DOHH2 (cell line): ENCODE results near the gene NDUFS4.

Experiments
- H3F3A ChIP-seq: fragments of 200-600 bp; sonication (generic), shearing (Covaris generic); 2 replicates; pipeline ENCODE4 v1.6.0; 2016; ENCODE audit warnings: antibody characterized with exemption, mild to moderate bottlenecking; ENCODE audit not compliant: control insufficient read depth, insufficient read depth
- H3K27ac ChIP-seq: fragments of 200-600 bp; sonication (generic); 2 replicates; pipeline ENCODE4 v1.5.1; 2014; ENCODE audit warnings: low read depth, mild to moderate bottlenecking, low read length, moderate library complexity
- H3K27me3 ChIP-seq: fragments of 200-600 bp; sonication (generic); 2 replicates; pipeline ENCODE4 v1.6.1; 2014; ENCODE audit warnings: mild to moderate bottlenecking, low read length, mixed read lengths; ENCODE audit not compliant: control insufficient read depth
- H3K36me3 ChIP-seq: fragments of 200-600 bp; sonication (generic); 2 replicates; pipeline ENCODE4 v1.6.1; 2014; ENCODE audit warnings: mild to moderate bottlenecking, low read length, moderate library complexity, mixed read lengths; ENCODE audit not compliant: control insufficient read depth
- H3K4me1 ChIP-seq: fragments of 200-600 bp; sonication (generic); 2 replicates; pipeline ENCODE4 v1.6.1; 2014; ENCODE audit warnings: mild to moderate bottlenecking, low read length, mixed read lengths; ENCODE audit not compliant: control insufficient read depth
- H3K4me2 ChIP-seq: fragments of 200-600 bp; sonication (generic); 2 replicates; pipeline ENCODE4 v1.6.0; 2014; ENCODE audit warnings: mild to moderate bottlenecking, low read length, moderate library complexity
- H3K4me3 ChIP-seq: fragments of 200-600 bp; sonication (generic); 2 replicates; pipeline ENCODE4 v1.5.1; 2014; ENCODE audit warnings: mild to moderate bottlenecking, low read length, mixed read lengths
- H3K79me2 ChIP-seq: fragments of 200-600 bp; sonication (generic); 2 replicates; pipeline ENCODE4 v1.6.1; 2014; ENCODE audit warnings: mild to moderate bottlenecking, low read length, mixed read lengths; ENCODE audit not compliant: control insufficient read depth
- H3K9me2 ChIP-seq: fragments of 200-600 bp; sonication (generic); replicated peaks from 2 replicates; pipeline ENCODE4 v1.6.1; 2014; ENCODE audit warnings: mild to moderate bottlenecking, low read length, mixed read lengths; ENCODE audit not compliant: control insufficient read depth
- H3K9me3 ChIP-seq: fragments of 200-600 bp; sonication (generic); 2 replicates; pipeline ENCODE4 v1.6.1; 2014; ENCODE audit warnings: antibody characterized with exemption, low read length, mixed read lengths; ENCODE audit not compliant: control insufficient read depth, insufficient read depth
- H4K20me1 ChIP-seq: fragments of 200-600 bp; sonication (generic); 2 replicates; pipeline ENCODE4 v1.6.0; 2014; ENCODE audit warnings: low read depth, mild to moderate bottlenecking, antibody characterized with exemption, low read length, moderate library complexity; ENCODE audit not compliant: control insufficient read depth, insufficient read depth
- CTCF ChIP-seq: fragments of 200-600 bp; sonication (generic); IDR thresholded peaks from one replicate; pipeline ENCODE4 v1.5.1; 2014; ENCODE audit warnings: antibody characterized with exemption, mild to moderate bottlenecking, low read depth, low read length; ENCODE audit not compliant: poor library complexity, severe bottlenecking
- EZH2phosphoT487 ChIP-seq: fragments of 200-600 bp; sonication (generic); IDR thresholded peaks from 2 replicates; pipeline ENCODE4 v1.6.1; 2017; ENCODE audit warnings: borderline replicate concordance, mild to moderate bottlenecking, antibody characterized with exemption, low read length, moderate library complexity, mixed read lengths

NDUFS4 gene

GRCh38 chr5:53569453-53569852 is 9.0 kb downstream of the NDUFS4 start:
- no peak overlapping the region for H3K4me2 ChIP-seq
- peaks cover 91% of the 10 kb centered on the region for H3K79me2 ChIP-seq
- no peak for TF ChIP-seq EZH2phosphoT487
- TF ChIP-seq CTCF: no peak
- H3K9me3 ChIP-seq: no peaks in the 10 kb centered on the region
- no peaks in the 10 kb centered on the region for H3F3A ChIP-seq
- no peaks in the 10 kb centered on the region for H3K27me3 ChIP-seq
- H3K4me1 ChIP-seq: no peaks in the 10 kb centered on the region
- H4K20me1 ChIP-seq: no peaks in the 10 kb centered on the region; the same call in 1 of the 2 replicates
- no peaks in the 10 kb centered on the region for H3K9me2 ChIP-seq
- H3K27ac ChIP-seq: no peak overlapping the region
- H3K4me3 ChIP-seq: no peak overlapping the region
- no peaks in the 10 kb centered on the region for H3K36me3 ChIP-seq

DNA sequence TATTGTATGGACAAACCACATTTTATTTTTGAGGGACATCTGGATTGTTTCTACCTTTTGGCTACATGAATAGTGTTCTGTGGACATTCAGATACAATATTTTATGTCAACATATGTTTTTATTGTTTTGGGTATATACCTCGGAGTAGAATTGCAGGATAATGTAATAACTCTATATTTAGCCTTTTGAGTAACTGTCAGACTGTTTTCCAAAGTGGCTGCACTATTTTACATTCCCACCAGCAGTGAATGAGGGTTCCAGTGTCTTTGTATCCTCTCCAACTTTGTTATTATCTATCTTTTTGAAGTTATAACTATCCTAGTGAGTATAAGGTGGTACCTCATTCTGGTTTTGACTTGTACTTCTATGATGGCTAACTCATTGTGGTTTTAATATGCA is 11.0 kb downstream of the NDUFS4 start:
- Histone ChIP-seq H3K4me1 (no peaks in the 10 kb centered on the region), H3K27ac (no peak overlapping the region), H3K36me3 (no peaks in the 10 kb centered on the region), H3K4me2 (no peak overlapping the region), H3F3A (no peaks in the 10 kb centered on the region), H3K79me2 (peaks cover 88% of the 10 kb centered on the region), H3K4me3 (no peak overlapping the region), H3K9me3 (no peaks in the 10 kb centered on the region), H3K27me3 (no peaks in the 10 kb centered on the region), H3K9me2 (no peaks in the 10 kb centered on the region), H4K20me1 (no peaks in the 10 kb centered on the region)
- no peak for TF ChIP-seq EZH2phosphoT487
- TF ChIP-seq CTCF: no peak

GRCh38 chr5:53575101-53575500 is 14.7 kb downstream of the NDUFS4 start:
- no peaks in the 10 kb centered on the region for H3K4me1 ChIP-seq
- no peak overlapping the region for H3K4me2 ChIP-seq
- H3K9me2 ChIP-seq: no peaks in the 10 kb centered on the region
- no peaks in the 10 kb centered on the region for H4K20me1 ChIP-seq
- TF ChIP-seq CTCF (no peak), EZH2phosphoT487 (no peak)
- H3K27me3 ChIP-seq: no peaks in the 10 kb centered on the region
- H3K79me2 ChIP-seq: peaks cover 89% of the 10 kb centered on the region
- H3F3A ChIP-seq: no peaks in the 10 kb centered on the region
- H3K4me3 ChIP-seq: no peak overlapping the region
- H3K9me3 ChIP-seq: no peaks in the 10 kb centered on the region
- H3K27ac ChIP-seq: no peak overlapping the region
- H3K36me3 ChIP-seq: no peaks in the 10 kb centered on the region

DNA sequence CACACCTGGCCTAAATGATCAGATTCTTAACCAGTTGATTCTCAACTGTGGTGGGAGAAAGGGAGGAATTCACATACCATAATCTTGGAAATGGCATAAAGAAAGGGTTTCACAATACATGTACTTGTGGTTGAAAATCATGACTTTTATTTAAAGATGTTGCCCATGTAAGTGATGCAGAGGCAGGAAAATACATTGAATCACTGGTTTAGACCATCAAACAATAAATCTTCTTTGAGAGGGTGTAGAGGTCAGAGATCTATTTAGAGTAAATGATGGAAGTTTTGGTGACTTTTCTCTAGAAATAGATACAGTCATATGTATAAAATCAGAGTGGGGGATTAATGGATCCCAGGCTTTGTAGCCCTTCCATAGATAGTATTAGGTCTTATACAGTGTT is 15.4 kb downstream of the NDUFS4 start:
- Histone ChIP-seq H3K27ac (no peak overlapping the region), H3K79me2 (peaks cover 89% of the 10 kb centered on the region), H3F3A (no peaks in the 10 kb centered on the region), H3K36me3 (no peaks in the 10 kb centered on the region), H3K27me3 (no peaks in the 10 kb centered on the region), H3K9me2 (no peaks in the 10 kb centered on the region), H3K4me3 (no peak overlapping the region), H3K4me1 (no peaks in the 10 kb centered on the region), H4K20me1 (no peaks in the 10 kb centered on the region), H3K9me3 (no peaks in the 10 kb centered on the region), H3K4me2 (no peak overlapping the region)
- TF ChIP-seq CTCF: no peak
- no peak for TF ChIP-seq EZH2phosphoT487
